PC-3 (cell line): ENCODE data around the gene GNL3.

Experiments
- EZH2 ChIP-seq: fragments of 300-600 bp; sonication (generic); IDR thresholded peaks from one replicate; pipeline ENCODE4 v1.6.1; 2017; ENCODE audit warnings: antibody characterized with exemption, mild to moderate bottlenecking, low read length; ENCODE audit not compliant: unreplicated experiment
- TF ChIP-seq, protein P1 (sequence below): fragments of 300-600 bp; sonication (generic); conservative IDR thresholded peaks from 2 replicates; pipeline ENCODE4 v1.5.1; 2017; ENCODE audit warnings: antibody characterized with exemption, low read depth, mild to moderate bottlenecking, low read length

DNA sequence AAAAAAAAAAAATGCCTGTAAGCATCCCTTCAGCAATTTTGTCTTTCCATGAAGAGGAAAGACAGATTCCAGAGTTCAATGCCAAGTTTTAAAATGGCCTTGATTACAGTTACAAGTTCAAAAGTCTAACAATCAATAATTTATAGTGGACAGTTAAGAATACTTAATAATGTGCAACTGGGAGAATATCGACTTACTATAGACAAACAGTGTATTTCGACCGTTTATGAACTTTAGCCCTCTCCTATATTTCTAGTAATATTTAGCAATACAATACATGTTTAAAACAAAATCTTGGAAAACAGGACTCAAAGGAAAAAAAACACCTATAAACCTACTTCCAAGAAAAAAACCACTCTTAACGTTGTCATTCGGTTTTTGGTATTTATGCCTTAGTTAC, 1.6 kb upstream of the GNL3 start:
- TF ChIP-seq, protein P1, sequence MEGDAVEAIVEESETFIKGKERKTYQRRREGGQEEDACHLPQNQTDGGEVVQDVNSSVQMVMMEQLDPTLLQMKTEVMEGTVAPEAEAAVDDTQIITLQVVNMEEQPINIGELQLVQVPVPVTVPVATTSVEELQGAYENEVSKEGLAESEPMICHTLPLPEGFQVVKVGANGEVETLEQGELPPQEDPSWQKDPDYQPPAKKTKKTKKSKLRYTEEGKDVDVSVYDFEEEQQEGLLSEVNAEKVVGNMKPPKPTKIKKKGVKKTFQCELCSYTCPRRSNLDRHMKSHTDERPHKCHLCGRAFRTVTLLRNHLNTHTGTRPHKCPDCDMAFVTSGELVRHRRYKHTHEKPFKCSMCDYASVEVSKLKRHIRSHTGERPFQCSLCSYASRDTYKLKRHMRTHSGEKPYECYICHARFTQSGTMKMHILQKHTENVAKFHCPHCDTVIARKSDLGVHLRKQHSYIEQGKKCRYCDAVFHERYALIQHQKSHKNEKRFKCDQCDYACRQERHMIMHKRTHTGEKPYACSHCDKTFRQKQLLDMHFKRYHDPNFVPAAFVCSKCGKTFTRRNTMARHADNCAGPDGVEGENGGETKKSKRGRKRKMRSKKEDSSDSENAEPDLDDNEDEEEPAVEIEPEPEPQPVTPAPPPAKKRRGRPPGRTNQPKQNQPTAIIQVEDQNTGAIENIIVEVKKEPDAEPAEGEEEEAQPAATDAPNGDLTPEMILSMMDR = no peak
- no peak for TF ChIP-seq EZH2
